Stimulated activated CD8-positive, alpha-beta memory T cell treated with anti-CD3 and anti-CD28 coated beads, Interleukin-12 subunit alpha, Interleukin-12 subunit beta, amount 100 ng/mL, for 1 hour (primary cell): Measurements from ENCODE around the gene STK39.

Experiments used
- DNase-seq: peaks from one replicate; pipeline ENCODE4 v3.0.0-alpha.2; 2020; ENCODE audit warnings: low read depth

STK39 gene

DNA sequence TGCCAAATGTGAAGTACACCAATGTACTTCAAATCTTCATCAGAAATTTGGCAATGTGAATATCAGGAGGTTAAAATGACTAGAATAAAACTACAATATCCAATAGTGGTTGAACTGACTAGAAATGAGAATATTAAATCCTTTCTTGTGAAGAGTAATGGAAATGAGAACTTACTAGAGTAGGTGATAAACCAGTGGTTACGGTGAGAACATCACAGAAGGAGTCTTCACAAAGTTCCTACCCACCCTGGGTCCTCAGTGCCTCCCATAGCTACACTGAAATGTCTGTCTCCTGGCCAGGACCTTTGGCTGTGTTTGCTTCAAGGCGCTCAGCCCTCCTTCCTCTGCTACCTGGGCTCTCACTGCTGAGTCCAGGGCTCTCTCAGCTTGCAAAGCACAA lies 289.7 kb downstream of the STK39 start:
- DNase-seq = no peak

DNA sequence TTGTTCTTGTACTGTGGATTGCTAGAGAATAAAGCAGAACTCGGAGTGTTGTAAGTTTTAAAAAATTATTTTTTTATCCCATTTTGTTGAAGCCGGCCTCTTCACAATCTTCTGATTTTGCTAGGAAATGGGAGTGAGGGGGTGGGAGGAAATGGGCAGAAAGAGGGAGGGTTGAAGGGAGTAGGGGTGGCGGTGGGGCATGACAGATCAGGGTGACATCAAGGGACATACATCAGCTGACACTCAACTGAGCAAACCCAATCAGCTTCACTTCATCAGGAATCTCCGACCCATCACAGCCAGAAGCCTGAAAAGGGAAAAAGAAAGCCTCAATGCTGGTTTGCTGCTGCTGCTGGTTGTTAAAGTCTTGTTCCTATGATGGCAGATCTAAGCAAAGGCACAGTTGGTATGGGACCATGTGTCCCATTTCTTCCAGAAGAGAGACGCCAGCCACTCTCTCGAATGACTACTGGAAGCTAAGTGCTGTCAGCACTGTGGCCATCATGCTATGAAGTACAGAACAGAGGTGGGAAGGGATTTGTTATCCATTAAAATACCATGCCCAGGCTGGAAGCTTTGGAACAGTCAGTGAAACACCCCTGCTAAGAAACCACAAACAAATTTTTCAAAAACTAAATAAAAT lies 292.0 kb downstream of the STK39 start:
- no peak for DNase-seq

DNA sequence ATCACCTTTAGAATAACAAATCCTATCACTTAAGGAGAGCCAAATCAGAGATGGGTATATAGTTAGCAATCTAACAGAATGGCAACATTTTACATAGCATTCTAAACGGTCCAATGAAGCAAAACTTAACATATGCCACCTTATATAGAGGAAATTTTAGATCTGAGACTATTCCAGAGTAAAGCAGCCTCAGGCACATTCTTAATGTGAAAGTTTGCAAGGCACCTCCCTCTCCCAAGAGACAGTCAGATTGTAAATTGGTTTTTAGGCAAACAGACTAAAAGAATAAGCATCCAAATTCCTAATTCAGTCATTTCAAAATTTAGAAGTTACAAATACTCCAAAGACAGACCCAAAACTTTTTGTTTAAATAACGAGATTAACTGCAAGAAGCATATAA lies 292.9 kb downstream of the STK39 start:
- DNase-seq = no peak

DNA sequence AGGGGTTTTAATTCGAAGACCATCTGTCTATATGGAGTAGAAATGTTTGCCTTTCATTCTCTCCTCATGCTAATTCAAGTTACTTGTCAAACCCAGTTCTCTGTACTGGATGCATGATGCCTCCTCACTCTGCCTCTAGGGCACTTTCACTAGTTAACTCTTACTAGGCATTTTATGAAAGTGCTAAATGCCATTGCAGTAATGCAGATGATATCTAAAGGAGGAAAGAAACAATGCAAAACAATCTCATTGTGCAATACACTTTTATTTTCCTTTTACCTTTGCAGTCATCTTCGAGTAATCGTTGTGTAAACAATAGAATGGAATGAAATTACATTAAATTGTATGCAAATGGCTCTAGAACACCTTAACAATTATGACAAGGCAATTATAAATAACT lies 293.6 kb downstream of the STK39 start:
- DNase-seq = no peak

DNA sequence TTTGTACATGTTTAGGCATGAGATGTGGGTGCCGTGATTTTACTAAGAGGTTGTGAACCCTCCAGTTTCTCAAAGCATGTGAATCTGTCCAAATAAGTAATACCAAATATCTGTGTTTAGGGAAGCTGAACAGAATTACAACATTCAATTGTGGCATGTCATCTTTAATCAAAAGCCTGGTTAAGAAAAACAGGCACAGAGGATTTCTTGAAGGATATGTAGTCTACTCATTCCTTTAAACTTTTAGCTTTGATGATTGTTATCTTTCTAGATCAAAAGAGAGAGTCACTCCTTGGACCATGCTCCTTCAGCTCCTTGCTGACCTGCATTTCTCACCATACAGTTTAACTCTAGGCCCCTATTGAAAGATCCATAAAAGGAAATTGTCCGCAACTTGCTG lies 296.8 kb downstream of the STK39 start:
- no peak for DNase-seq

DNA sequence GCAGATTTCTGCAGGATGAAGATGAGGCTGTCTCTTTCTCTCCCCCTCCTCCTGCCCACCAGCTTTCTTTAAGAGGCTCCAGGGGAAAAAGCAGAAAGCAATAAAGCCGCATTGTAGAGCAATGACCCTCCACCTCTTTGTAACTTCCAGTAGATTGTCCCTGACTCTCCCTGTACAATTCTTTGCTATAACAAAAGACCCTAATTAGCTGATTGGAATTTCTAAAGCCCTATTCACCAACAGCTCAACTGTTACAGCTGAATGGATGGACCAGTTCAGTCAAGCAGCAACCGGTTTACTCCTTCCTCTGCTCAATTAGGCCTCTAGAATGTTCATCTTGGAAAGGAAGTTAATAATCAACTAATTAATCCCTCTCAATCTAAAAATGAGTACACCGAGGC lies 301.0 kb downstream of the STK39 start:
- no peak for DNase-seq

DNA sequence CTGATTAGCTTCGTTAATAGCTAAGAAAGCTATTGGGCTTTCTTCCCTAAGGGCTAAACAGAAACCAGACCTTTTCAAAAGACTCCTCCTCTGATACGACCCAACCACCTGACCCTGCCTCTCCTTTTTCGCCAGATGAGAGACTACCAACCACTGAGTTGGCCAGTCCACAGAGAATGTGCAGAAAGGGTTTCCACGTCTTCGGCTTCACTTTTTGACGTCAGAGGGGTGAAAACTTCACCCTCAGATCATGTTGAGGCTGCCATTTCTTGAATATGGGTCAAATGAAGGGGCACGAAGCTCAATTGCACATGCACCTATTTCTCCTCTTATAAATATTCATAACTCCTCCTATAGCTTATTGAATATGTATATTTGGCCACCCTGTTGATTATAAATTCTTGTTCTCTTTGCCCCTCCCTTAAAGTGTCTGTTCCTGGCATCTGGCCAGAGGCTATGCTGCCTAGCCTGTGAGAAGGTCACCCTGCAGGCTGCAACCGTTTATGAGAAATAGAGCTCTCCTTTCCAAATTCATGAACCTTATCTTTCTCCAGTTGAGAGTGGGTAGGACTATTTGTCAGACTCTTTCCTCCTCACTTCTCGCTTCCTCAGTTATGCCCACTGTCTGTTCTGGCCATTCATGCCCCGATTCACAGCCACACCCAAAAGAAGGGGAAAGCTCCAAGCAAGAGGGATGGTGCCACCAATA lies 301.6 kb downstream of the STK39 start:
- no peak for DNase-seq

DNA sequence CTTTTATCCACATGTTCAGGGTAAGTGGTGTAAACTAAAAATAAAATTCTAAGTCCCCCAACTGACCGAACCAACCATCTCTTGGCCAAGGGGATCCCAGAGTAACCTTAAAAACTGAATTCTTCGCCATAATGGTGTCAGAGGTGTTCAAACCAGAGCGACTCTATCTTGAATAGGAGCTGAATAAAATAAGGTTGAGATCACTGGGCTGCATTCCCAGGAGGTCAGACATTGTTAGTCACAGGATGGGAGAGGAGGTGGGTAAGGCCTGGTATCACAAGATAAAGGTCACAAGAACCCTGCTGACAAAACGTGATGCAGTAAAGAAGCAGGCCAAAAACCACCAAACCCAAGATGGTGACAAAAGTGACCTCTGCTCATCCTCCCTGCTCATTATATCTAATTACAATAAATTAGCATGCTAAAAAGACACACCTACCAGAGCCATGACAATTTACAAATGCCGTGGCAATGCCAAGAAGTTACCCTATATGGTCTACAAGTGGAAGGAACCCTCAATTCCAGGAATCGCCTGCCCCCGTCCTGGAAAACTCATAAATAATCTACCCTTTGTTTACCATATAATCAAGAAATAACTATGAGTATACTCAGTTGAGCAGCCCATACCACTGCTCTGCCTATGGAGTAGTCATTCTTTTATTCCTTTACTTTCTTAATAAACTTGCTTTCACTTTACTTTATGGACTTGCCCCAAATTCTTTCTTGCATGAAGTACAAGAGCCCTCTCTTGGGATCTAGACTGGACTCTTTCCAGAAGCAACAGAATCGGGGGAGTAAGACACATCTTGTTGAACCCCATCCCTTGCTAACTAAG lies 302.4 kb downstream of the STK39 start:
- no peak for DNase-seq

DNA sequence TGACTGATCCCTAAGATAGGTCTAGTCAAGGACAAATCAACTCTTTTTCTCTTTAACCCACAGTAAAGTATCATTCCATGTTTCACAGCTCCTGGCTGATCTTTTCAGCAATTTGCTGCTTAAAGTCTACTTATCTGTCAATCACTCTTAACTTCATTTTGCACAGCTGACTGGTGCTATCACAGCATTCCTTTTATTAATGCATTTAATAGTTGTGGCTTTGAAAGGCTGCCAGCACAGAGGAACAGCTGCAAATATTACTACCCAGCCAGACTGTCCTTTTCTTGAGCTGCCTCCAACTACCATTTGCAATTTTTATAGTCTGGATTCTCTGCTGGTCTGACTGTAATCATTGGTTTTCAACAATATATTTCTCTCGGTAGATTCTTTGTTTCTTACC lies 303.5 kb downstream of the STK39 start:
- no peak for DNase-seq

DNA sequence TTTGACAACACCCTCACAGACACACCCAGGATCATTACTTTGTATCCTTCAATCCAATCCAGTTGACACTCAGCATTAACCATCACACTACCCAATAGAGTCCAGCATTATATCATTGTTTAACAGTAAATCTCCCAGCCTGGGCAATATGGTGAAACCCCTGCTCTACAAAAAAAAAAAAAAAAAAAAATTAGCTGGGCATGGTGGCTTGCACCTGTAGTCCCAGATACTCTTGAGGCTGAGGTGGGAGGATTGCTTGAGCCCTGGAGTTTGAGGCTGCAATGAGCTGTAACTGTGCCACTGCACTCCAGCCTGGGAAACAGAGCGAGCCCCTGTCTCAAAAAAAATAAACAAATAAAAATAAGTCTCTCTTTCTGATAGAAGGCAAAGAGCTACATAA lies 304.0 kb downstream of the STK39 start:
- no peak for DNase-seq

DNA sequence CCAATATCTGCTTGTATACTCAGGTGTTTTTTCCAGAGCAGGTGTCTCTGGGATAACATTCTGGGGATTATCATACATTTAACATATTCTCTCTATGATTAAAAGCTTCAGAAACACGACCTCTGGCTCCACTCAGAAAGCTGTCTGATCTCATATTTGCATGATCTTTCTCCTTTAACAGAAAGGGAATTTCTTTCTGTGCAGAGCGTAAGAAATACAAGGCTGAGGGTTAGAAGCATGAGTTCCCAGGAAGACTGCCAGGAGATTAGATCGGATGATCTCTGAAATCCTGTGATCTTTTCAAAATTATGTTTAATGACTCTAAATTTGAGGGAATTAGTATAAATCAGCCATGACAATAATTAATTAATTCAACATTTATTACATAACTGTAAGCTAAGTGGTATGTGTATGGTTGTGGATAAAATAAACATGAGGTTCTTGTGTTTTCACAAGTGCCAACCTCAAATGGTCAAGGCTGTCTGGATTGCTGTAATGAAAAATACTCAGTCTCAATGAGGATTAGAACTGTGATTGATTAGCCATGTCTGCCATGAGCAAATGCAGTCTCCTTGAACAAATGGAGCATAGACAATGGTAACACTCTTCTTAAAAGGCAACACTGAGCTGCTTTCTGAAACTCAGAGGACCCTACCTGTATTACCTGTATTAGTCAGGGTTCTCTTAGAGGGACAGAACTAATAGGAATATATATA lies 304.9 kb downstream of the STK39 start:
- DNase-seq = no peak

DNA sequence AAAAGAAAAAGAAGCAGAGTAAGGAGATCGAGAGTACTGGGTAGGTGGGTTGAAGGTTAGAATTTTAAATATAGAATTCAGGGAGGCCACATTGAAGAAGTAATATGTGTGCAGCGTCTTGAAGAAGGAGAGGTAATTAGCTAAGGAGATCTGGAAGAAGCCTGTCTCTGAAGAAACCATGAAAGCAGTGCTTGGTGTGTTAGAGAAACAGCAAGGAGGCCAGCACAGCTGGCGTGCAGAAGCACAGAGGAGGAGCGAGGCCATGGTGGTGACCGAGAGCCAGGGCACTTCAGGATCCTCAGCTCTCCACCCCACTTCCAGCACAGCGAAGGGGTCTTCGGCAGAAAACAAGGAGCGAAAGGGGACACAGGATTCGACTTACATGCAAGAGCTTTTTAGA lies 305.8 kb downstream of the STK39 start:
- no peak for DNase-seq

DNA sequence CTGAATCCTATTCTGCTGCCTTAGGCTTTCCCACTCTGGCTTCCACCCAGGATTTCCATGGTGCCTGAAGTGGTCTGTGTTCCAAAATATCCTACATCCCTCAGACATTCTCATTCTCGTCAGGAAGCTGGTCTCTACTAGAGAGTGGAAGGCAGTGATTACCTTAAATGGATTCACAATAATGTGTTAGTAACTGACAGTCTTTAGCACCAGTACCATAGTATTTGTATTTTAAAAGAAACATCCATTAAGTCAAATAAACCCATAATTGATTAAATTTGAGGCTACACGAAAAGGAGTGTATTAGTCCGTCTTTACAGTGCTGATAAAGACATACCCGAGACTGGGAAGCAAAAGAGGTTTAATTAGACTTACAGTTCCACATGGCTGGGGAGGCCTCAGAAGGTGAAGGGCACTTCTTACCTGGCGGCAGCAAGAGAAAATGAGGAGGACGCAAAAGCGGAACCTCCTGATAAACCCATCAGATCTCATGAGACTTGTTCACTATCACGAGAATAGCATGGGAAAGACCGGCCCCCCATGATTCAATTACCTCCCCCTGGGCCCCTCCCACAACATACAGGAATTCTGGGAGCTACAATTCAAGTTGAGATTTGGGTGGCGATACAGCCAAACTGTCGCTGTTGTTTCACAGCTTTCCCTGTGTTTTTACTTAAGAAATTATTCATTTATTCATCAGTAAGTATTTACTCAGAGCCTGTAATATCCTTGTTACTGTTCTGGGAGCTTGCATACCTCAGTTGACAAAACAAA lies 306.5 kb downstream of the STK39 start:
- no peak for DNase-seq

DNA sequence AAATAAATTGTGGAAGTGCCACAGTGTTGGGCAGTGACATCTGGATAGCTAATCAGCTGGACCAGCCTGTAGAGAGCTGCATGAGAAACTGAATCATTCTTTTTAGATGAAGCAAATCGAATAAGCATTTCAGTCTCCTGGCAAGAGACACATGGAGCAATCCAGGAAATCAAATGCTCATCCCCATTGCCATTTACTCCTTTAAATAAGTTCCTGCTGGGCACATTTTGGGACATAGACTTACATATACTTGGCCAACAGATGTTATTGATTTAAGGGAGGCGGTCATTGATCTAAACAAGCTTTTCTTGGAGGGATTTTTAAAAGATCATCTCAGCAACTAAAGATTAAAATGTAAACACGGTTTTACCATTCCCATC lies 307.1 kb downstream of the STK39 start:
- DNase-seq = no peak

DNA sequence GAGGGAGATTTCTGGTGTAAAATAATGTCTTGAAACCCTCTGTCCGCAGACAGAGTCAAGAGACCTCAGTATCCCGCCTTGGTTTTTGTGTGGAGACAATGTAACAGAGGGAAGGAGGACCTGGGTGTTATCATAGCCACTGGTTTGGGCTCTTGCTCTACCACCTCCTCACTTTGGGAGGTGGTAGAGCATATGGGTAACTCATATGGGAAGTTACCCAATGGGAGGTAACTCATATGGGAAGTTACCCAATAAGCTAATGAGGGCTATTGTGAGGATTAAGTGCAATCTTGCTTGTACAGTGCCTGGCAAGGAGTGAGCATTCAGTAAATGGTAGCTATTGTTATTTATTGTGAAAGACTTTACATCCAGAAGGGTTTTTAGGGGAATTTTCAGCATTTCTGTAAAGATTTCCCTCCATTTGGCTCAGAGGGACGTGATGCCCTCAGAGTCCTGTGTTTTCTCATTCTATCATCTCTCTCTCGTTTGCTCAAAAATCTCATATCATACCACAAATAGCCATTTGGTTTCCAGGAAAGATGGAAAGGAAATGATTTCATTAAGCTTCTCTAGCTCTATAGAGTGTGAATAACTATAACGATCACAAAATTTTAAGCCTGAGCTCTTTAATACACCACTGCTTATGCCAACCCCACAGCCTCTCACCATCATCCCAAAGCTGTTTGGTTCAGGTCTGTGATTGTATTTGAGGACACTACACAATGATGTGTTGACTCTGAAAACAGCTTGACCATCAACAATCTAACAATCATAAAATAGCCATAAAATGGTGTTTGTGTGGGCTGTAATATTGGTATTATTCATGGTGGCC lies 307.7 kb downstream of the STK39 start:
- DNase-seq = no peak

DNA sequence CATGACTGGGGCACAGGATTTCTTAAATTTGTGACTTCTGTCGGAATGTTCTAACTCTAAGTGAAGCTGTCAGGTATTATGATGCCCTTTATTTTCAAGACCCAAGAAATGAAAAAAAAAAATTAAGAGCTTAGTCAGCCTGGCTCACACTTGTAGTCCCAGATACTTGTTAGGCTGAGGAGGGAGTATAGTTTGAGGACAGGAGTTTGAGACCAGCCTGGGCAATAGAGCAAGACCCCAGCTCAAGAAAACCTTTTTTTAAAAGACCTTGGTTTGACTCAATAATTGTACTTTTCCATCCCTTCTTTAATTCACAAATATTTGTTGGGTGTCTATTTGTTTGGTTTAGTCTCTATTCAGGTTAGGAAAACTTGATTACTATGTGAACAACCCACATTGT lies 310.0 kb downstream of the STK39 start:
- DNase-seq = no peak

DNA sequence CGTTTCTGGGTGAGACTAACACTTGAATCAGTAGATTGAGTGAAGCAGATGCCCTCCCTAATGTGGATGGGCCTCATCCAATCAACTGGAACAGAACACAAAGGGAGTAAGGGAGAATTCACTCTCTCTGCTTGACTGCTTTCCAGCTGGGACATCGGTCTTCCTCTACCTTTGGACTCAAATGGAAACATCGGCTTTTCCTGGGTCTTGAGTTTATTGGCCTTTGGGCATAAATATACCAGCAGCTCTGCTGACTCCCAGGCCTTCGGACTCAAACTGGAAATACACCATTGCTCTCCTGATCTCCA lies 311.6 kb downstream of the STK39 start:
- no peak for DNase-seq

DNA sequence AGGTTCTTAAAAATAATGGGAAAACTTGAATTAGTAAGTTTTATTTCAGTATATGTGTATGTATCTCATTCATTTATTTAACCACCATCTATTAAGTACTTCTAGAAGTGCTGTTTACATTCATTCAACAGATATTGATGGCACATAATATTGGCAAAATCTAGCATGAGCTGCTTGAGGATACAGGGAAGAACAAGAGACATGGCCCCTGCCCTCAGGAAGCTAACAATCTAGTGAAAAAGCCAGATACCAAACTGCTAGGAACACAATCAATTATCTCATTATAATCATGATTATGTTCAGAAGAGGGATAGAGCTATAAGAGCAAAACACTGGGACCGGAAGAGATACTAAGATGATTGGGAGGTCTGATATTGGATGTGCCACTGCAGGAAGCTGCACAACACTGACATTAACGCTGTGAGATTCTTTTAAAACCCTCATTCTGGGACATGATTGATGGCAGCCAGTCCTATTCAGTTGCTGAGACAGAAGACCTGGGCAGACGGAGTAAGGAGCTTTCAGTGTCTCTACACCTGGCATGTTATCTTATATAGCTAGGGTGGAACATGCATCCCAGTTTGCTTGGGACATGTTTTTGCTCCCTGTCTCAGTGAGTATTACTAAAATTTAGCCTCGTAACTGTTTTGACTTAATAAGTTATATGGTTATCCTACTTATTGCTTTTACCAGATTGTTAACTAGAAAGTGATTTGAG lies 314.1 kb downstream of the STK39 start:
- no peak for DNase-seq

DNA sequence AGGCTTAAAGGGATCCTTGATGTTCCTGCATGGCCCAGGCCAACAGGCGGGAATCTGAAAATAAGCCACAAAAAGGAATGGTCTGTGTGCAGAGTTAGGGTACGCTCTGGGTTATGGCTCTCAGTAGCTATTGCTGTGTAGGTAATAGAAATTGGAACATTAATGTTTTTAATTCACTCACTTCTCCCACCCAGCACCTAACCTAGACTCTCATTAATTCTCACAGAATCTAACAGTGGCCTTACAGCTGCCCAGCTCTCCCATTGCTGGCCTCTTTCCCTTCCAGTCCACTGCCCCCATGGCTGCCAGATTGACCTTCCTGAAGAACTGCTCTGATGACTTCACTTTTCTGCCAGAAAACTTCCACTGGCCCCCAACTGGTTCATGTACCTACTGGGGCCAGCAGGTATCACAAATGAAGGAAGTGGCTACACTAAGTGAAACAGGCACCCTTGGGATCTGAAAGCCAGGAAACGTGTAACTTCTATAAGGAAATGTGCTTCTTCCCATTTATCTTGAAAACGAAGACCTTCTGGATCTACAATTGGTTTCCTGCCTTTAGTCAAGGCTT lies 315.2 kb downstream of the STK39 start:
- no peak for DNase-seq

DNA sequence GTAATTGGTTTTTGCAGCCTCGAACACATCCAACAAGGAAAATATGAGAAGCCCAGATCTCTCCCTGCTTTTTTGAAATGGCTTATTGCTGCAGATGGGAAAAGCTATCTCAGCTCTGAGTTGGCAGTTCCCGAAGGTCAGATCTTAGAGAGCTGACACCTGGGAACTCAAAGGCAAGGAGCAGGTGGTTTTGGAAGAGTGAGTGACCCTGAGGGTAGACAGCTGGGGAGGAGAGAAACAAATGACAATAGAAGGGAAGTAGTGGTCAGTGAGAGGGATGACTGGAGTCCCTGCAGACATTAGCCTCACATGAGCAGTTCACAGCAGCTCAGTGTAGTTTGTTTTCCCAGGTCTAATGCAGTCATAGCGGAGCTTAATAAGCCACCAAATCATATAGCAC lies 317.9 kb downstream of the STK39 start:
- DNase-seq = no peak
